K562 (cell line): ENCODE results near the gene BRD7. TPM values are rescaled to one million over a fixed set of nuclear protein-coding genes. Genes with fewer than 3 reads are reported as not detected.

ENCODE experiments used
- BCOR ChIP-seq: fragments of 450-650 bp; IDR thresholded peaks from 2 replicates; pipeline ENCODE4 v1.6.1; 2016
- E2F6 ChIP-seq, 2 experiments: IDR thresholded peaks; 2 replicates each; pipeline ENCODE4 v1.6.1; 2011; ENCODE audit warnings: borderline replicate concordance in 1 of 2, control low read depth in 1 of 2, low read depth in 1 of 2, low read length in 1 of 2, mild to moderate bottlenecking in 1 of 2, mixed read lengths in 1 of 2, moderate library complexity in 1 of 2; ENCODE audit not compliant: insufficient read depth in 1 of 2, insufficient read length in 1 of 2, poor library complexity in 1 of 2, severe bottlenecking in 1 of 2; ENCODE audit errors: extremely low read depth in 1 of 2
- ETV5 ChIP-seq: sonication (generic); formaldehyde crosslinking; IDR thresholded peaks from 2 replicates; pipeline ENCODE4 v1.4.0; 2020; ENCODE audit warnings: low read depth, mild to moderate bottlenecking, missing genetic modification reagents
- GABPB1 ChIP-seq: sonication (generic); formaldehyde crosslinking; IDR thresholded peaks from 2 replicates; pipeline ENCODE4 v1.8.0; 2022; ENCODE audit warnings: mild to moderate bottlenecking, missing genetic modification reagents
- HOMEZ ChIP-seq: fragments of 250-450 bp; sonication (Bioruptor Pico); IDR thresholded peaks from 2 replicates; pipeline ENCODE4 v1.4.0; 2020; ENCODE audit warnings: mild to moderate bottlenecking, moderate library complexity
- KLF13 ChIP-seq: fragments of 450-650 bp; IDR thresholded peaks from 2 replicates; pipeline ENCODE4 v1.6.1; 2016; ENCODE audit warnings: missing genetic modification characterization, low read depth, mild to moderate bottlenecking, missing compliant biosample characterization, moderate library complexity, borderline replicate concordance
- MNT ChIP-seq, 2 experiments: fragments of 450-650 bp; conservative IDR thresholded peaks; 2 replicates each; pipeline ENCODE4 v1.6.1; 2017; ENCODE audit warnings: mild to moderate bottlenecking in 2 of 2, moderate library complexity in 2 of 2
- RBM22 ChIP-seq: fragments of 200-400 bp; formaldehyde crosslinking; IDR thresholded peaks from 2 replicates; pipeline ENCODE4 v1.6.1; 2018; ENCODE audit warnings: low read length, low read depth; ENCODE audit not compliant: poor library complexity, severe bottlenecking
- RFX5 ChIP-seq: IDR thresholded peaks from 2 replicates; pipeline ENCODE4 v1.6.1; 2011; ENCODE audit warnings: low read depth, mild to moderate bottlenecking, improper control_type of control experiment, low read length
- TCF15 ChIP-seq: fragments of 250-450 bp; sonication (Bioruptor Pico); IDR thresholded peaks from 2 replicates; pipeline ENCODE4 v1.8.0; 2022; ENCODE audit warnings: moderate library complexity, mild to moderate bottlenecking, inconsistent platforms
- ZEB2 ChIP-seq: fragments of 450-650 bp; IDR thresholded peaks from 2 replicates; pipeline ENCODE4 v1.6.1; 2016
- ZNF274 ChIP-seq: IDR thresholded peaks from 2 replicates; pipeline ENCODE4 v1.6.1; 2011; ENCODE audit warnings: low read depth, mild to moderate bottlenecking, low read length, moderate library complexity, borderline replicate concordance
- ZNF586 ChIP-seq: fragments of 450-650 bp; formaldehyde crosslinking; conservative IDR thresholded peaks from 2 replicates; pipeline ENCODE4 v1.4.0; 2020; ENCODE audit warnings: mild to moderate bottlenecking, moderate library complexity
- polyA plus RNA-seq, 8 experiments: library from polyadenylated mRNA; depleted of rRNA in 4 of 8; stranded (reverse) in 5 of 8; unstranded in 3 of 8; fragments of >200 nt; fragmentation: Nextera tagmentation in 2 of 8; fragmentation: Illumina TruSeq in 1 of 8; extraction: Ambion mirVana in 2 of 8; extraction: Trizol in 1 of 8; gene quantifications; 2 replicates each; pipeline versions ENCODE4 v1.2.1 to v1.2.3, GENCODE V29; 2011 to 2014; ENCODE audit warnings: inconsistent platforms in 1 of 8, missing spikeins in 1 of 8
- total RNA-seq, 7 experiments: library from RNA; depleted of rRNA in 6 of 7; stranded (reverse); fragments of >200 nt in 6 of 7; fragmentation: Illumina TruSeq in 2 of 7; extraction: Trizol in 2 of 7; gene quantifications; 2 replicates each; pipeline versions ENCODE4 v1.2.1 to v1.2.3, GENCODE V29; 2011 to 2021; ENCODE audit warnings: low replicate concordance in 1 of 7

BRD7 gene
- total and polyA plus RNA-seq, 9 of the 15 experiments (the other 6 are each of a cell fraction or from before 2014, with no cell fraction given) = 20.6 to 101 (median 68.7) TPM

GRCh38 chr16:50393858-50394802 is 25.3 kb upstream of the BRD7 start (continued):
- TF ChIP-seq ZNF274 (no peak), HOMEZ (CRISPR knock-in tag) (no peak), GABPB1 (CRISPR knock-in tag) (no peak), E2F6 (IDR thresholded peaks at IDR 0.05; ENCODE audit: borderline replicate concordance in 1 of 2, extremely low read depth in 1 of 2, insufficient read depth in 1 of 2, insufficient read length in 1 of 2, low read depth in 1 of 2, low read length in 1 of 2, poor library complexity in 1 of 2, severe bottlenecking in 1 of 2) (peak in 1 of 2 experiments; percentile 19), BCOR (peak; percentile 72; the same call in 1 of the 2 replicates), ZNF586 (CRISPR knock-in tag) (no peak), RBM22 (no peak), RFX5 (no peak), MNT (conservative IDR thresholded peaks at IDR 0.05) (no peak), KLF13 (tag) (no peak), TCF15 (CRISPR knock-in tag) (no peak), ETV5 (CRISPR knock-in tag) (no peak), ZEB2 (no peak)
